WI38 (cell line): ENCODE results near the gene ZNF804A.

Source experiments
- H3K4me3 ChIP-seq: 2 replicates; pipeline ENCODE4 v1.5.1; 2011; ENCODE audit warnings: low read depth, mild to moderate bottlenecking, control low read depth, low read length
- TF ChIP-seq, protein P1 (sequence below): IDR thresholded peaks from 2 replicates; pipeline ENCODE4 v1.5.1; 2012; ENCODE audit warnings: low read depth, mild to moderate bottlenecking, control low read depth, low read length

Gene ZNF804A

DNA sequence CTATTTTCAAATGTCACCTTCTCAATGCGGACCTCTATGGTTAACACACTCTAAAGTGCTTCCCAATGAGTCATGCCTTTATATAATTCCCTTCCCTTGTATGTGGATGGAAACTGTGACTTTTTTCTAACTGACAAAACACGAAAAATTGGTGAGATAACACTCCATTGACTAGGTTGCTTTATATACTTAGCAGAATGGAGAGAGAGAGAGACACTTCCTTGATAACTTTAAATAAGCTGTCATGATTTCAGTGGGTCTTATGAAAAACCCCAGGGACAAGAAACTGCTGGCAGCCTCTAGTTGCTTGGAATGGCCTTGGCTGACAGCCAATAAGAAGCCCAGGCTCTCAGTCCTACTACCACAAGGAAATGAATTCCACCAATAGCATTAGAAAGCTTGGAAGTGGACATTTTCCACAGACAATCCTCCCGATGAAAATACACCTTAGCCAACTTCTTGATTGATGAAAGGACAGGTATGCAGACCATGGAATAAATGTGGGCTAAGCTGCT, 322.2 kb downstream of the ZNF804A start:
- H3K4me3 ChIP-seq: no peak overlapping the region
- TF ChIP-seq, protein P1, sequence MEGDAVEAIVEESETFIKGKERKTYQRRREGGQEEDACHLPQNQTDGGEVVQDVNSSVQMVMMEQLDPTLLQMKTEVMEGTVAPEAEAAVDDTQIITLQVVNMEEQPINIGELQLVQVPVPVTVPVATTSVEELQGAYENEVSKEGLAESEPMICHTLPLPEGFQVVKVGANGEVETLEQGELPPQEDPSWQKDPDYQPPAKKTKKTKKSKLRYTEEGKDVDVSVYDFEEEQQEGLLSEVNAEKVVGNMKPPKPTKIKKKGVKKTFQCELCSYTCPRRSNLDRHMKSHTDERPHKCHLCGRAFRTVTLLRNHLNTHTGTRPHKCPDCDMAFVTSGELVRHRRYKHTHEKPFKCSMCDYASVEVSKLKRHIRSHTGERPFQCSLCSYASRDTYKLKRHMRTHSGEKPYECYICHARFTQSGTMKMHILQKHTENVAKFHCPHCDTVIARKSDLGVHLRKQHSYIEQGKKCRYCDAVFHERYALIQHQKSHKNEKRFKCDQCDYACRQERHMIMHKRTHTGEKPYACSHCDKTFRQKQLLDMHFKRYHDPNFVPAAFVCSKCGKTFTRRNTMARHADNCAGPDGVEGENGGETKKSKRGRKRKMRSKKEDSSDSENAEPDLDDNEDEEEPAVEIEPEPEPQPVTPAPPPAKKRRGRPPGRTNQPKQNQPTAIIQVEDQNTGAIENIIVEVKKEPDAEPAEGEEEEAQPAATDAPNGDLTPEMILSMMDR: no peak

DNA sequence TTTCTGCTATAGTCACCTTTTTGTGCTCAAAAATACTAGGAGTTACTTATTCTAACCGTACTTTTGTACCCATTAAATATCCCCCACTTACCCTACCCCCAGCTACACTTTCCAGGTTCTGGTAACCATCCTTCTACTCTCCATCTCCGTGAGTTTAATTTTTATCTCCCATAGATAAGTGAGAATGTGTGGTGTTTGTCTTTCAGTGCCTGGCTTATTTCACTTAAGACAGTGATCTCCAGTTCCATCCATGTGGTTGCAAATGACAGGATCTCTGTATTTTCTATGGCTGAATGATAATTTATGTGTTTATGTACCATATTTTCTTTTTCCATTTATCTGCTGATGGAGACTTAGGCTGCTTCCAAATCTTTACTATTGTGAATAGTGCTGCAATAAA, 323.3 kb downstream of the ZNF804A start:
- no peak overlapping the region for H3K4me3 ChIP-seq
- TF ChIP-seq, protein P1: no peak

DNA sequence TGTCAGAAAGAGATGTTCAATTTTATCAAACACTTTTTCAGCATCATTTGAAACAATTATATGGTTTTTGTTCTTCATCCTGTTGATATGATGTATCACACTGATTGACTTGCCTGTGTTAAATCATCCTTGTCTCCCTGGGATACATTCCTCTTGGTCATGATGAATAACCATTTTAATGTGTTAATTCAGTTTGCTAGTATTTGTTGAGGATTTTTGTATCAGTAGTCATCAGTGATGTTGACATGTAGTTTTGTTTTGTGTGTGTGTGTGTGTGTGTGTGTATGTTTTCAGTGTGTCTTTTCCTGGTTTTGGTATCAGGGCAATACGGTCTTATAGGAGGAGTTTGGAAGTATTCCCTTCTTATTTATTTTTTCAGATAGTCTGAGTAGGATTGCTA, 325.4 kb downstream of the ZNF804A start:
- TF ChIP-seq, protein P1: no peak
- H3K4me3 ChIP-seq: no peak overlapping the region

DNA sequence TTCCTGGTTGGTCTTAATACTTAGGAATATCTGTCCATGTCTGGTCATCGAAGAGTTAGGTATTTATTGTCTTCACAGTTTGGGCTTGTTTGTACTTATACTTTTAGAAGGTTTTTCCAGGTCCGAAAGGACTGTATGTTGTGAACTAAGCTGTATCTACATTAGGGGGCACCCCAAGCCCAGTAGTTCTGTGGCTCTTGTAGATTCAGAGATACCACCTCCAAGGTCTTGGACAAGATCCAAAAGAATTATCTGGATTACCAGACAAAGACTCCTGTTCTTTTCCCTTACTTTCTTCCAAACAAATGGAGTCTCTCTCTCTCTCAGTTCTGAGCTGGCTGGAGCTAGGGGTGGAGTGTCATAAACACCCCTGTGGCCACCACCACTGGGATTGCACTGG, 328.7 kb downstream of the ZNF804A start:
- no peak overlapping the region for H3K4me3 ChIP-seq
- TF ChIP-seq, protein P1: no peak

DNA sequence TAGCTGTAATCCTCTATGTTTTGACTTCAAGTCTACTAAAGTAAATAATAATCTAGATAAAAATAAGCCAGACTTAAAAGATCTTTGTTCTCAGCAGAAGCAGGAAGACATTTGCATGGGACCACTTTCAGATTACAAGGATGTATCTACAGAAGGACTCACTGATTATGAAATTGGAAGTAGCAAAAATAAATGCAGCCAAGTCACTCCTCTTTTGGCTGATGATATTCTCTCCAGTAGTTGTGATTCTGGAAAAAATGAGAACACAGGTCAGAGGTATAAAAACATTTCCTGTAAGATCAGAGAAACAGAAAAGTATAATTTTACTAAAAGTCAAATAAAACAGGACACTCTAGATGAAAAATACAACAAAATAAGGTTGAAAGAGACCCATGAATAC, 338.4 kb downstream of the ZNF804A start:
- no peak overlapping the region for H3K4me3 ChIP-seq
- TF ChIP-seq, protein P1: no peak

DNA sequence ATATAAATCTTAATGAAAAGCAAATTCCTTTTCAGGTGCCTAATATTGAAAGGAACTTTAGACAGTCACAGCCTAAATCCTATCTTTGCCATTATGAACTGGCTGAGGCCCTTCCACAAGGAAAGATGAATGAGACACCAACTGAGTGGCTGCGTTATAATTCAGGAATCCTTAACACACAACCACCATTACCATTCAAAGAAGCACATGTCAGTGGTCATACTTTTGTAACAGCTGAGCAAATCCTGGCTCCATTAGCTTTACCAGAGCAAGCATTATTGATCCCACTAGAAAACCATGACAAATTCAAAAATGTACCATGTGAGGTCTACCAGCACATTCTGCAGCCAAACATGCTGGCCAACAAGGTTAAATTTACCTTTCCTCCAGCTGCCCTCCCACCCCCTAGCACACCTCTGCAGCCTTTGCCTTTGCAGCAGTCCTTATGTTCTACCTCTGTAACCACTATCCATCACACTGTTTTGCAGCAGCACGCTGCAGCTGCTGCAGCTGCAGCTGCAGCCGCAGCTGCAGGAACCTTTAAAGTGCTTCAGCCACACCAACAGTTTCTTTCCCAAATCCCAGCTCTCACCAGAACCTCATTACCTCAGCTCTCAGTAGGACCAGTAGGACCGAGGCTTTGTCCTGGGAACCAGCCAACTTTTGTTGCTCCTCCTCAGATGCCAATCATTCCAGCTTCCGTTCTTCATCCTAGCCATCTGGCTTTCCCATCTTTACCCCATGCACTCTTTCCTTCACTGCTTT, 340.1 kb downstream of the ZNF804A start:
- TF ChIP-seq, protein P1: no peak
- H3K4me3 ChIP-seq: no peak overlapping the region

DNA sequence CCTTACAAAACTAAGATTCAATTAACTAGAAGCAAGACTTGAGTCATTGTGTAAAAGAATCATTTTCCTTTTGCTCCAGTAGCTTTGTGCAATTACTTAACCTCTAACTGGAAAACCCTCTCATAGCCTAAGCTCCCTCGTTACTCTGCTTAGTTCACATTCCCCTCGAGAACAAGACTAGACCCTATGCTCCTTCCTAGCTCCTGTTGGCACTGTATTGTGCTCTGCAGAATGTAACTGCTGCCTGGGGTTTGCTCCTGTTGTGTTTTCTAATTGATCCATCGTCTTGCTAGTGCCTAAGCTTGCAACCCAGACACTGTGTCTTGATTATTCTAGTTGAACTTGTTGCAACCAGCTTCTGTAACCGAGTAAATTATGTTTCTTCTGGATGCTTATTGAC, 347.0 kb downstream of the ZNF804A start:
- TF ChIP-seq, protein P1: no peak
- H3K4me3 ChIP-seq: no peak overlapping the region
